Middle frontal gyrus (tissue), 1 donor: ENCODE data around the gene FAM169A.
"Not testable (repeated sequence)": the region's sequence is repeated elsewhere in the genome, so short reads cannot be mapped to it uniquely, and the experiment has no call there.

ENCODE experiments used
- DNase-seq: peaks from one replicate; pipeline ENCODE4 v3.0.0-alpha.2; 2015; ENCODE audit warnings: low spot score; ENCODE audit errors: extremely low spot score

Gene FAM169A

DNA sequence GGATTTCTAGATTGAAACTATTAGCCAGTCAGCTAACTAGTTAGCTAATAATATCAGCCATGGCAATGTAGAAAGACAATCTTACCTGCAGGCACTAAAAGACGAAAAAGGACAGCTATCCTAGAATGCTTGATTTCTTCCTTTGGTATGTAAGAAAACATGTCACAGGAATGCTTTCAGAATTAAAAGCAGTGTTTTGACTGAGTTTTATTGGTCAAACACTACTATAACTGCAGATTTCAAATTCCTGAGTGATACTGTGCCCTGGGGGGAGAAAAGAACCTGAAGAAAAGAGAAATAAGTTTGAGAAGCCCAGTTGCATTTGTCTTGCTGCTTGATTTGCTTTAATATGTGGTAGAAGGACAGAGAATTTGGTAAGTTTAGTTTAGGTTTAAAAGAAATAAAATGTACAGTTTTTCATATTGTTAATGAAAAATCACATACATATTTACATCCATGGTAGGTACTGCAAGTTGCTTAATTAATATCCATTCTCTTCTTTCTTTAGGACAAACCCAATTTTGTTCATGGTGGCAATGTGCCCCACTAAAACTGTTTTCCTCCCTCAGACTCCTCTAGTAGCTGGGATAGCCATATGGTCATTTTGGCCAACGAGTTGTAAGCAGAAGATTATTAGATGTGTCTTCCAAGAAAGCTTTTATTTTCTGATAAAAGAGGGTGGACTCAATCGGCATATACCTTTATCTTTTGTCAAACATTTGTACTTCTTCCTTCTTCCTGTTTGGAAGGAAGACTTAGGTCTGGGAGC is 4.3 kb upstream of the FAM169A start:
- DNase-seq: no peak

DNA sequence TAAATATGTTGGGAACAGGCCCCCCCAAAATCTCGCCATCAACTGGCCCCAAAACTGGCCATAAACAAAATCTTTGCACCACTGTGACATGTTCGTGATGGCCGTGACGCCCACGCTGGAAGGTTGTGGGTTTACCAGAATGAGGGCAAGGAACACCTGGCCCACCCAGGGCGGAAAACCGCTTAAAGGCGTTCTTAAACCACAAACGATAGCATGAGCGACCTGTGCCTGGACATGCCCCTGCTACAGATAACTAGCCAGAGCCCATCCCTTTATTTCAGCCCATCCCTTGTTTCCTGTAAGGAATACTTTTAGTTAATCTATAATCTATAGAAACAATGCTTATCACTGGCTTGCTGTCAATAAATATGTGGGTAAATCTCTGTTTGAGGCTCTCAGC is 3.2 kb upstream of the FAM169A start:
- DNase-seq: not testable (repeated sequence)

DNA sequence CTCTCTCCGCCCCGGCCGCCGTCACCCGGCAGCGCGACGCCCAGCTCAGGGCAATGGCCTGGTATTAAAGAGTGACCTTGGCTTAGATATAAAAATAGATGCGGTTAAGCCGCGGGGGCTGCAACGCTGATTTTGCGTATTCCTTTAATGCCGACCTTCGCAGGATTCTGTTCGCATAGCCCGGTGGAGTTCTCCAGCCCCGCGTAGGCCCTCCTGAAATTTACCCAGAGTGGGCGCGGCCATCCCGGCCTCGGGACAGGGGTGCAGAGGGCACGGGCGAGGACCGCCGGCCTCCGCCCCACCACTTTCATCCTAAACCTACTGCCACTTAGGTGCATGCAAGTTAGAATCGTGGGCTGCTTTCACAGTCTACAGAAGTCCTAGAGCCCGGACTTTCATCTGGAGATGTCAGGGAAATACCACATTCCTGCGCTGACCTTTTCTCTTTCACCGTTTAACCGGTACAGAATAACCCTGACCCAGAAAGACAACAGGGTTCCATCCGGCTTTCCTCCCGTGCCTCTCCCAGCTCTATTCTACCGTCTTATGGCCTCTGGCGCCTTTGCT is 492 bp upstream of the FAM169A start:
- no peak for DNase-seq

DNA sequence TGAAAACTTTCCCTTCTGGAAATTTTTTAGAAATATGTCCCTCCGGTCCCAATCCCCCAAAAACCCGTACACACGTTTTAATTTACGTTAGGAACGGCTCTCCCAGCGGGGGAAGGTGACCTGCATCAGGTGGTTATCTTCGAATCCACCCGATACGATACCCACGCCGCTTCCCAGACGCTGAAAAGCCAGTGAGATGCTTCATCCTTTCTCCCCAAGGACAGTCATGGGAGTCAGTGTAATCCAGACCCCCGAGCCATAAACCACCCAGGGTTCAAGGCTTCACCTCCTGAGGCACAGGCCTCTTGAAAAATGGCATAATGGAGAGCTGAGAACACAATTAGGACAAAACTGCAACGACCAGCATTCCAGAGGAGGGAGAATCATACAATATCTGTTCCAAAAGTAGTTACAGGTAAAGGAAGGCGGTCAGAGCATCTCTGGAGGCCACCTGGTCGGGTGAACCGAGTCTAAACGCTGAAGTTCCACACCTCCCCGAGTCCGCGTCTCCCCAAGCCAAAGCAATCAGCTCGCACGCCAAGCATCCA is 857 bp downstream of the FAM169A start:
- DNase-seq: no peak

DNA sequence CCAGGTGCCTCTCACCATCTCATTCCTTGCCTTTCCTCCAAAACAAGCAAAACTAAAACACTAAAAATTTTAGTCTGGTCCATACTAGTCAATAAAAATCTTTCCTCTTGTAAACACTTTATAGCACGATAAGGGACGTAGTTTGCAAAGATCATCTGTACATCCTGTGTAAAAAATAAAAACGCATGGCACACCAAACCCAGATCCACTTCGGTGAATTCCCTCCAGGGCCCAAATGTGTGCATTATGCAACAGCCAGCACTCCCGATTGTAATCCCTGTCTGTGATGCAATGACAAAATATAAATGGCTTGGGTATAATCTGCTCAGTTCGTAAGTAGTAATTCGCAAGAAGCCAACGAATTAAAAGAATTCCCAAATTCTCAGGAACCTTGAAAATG is 1.4 kb downstream of the FAM169A start:
- DNase-seq: no peak

DNA sequence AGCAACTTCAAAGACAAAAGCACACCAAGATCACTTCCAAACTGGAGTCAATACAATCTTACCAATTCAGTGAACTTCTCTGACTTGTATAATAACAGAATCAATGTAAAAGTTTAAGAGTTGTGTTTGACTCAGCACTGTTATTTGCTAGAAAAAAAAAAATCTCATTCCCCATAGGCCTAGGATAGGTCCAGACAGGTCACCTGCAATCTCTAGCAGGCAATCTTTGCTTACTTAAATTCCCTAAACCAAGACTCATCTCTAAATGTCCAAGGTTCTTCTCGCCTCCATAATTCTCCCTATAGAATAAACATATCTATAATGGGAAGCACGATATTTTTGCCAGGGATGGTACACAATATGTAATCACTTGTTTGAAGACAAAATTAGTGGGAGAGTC is 2.5 kb downstream of the FAM169A start:
- DNase-seq: no peak

DNA sequence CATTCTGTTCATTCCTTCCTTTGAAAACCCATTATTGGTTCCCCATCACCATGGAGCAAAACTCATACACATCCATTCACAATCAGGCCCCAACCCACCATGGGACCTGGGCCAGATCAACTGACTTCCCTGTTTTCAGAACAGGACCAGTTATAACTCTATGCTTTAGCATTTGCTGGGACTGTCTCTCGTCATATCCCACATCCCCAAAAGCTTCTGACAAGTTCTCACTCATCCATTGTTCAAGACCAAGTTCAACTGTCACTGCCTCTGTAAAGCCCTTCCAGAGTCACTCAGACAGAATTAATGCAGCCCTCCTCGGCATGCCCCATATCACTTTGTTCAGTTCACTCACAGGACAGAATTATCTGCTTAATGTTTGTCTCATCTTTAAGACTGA is 4.0 kb downstream of the FAM169A start:
- no peak for DNase-seq

DNA sequence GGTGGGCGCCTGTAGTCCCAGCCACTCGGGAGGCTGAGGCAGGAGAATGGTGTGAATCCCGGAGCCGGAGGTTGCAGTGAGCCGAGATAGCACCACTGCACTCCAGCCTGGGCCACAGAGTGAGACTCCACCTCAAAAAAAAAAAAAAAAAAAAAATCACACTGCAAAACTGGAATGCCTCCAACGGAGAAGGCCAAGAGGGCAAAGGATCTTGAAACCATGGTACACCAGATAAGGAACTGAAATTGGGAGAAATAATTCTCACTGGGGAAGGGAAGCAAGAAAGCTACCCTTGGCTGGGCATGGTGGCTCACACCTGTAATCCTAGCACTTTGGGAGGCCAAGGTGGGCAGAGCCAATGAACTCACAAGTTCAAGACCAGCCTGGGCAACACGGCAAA is 9.2 kb downstream of the FAM169A start:
- not testable (repeated sequence) for DNase-seq

DNA sequence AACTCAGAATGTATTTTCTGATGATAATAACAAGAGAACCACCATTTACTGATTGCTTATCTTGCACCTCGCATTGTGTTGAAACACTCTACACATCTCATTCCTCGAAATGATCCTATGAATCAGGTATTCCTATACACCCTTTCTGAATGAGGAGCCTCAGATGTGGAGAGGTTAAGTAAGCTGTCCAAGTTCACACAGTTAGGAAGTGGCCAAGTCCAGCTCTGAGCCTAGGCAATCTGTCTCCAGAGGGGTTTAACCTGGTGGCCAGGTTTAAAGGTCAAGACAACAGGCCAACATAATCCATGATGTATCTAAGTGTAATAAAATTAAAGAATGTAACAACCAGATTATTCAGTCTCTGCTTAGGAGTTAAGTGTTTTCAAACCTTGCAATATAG is 12.9 kb downstream of the FAM169A start:
- DNase-seq: no peak

DNA sequence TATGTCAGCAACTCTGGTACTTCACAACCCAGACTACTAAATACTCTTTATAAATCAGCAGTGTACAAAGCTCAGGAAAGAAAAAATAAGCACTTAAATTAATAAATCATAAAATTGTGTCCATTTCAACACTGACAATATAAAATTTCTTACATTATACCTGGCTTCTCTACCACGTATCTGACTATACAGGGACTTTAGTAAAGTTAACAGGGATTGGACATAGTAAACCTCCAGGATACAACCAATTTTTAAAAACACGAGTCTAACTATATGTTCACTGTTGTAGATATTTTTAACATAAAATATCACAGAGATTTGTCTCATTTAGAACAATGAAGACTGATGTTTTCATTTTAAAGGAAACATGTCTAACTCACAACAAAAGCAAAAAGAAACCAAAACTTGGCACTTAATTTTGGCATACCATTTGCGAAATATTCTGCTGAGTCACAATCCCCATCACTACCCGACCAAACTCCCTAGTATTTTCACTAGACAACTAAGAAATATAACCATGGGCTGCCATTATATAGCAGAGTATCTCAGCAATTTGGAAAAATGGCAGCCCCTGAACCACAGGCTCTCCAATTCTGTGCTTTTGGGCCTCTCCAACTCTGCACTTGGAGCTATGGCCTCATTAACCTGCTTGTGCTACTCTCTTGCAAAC is 14.4 kb downstream of the FAM169A start:
- no peak for DNase-seq

DNA sequence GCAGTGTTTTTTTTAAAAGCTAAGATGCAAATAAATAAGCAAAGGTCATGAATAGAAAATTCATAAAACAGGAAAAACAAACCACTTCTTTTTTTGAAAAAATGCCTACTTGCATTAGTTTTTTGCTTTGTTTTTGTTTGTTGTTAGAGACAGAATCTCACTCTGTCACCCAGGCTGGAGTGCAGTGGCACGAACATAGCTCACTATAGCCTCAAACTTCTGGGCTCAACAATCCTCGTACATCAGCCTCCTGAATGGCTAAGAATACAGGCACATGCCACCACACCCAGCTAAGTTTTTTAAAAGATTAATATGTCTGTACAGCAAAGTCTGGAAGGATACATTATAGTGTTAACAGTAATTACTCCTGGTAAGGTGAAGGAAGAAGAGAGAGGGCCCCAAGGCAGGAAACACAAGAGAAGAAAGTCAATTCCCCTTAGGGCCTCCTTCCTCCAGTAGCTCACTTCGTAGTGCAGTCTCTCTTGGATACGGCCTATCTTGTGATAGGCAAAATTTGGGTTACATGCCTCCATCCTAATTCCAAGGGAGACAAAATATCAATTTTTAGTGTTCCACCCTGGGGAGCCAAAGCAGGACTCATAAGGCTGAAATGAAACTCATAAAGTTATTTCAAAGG is 15.3 kb downstream of the FAM169A start:
- DNase-seq: no peak

DNA sequence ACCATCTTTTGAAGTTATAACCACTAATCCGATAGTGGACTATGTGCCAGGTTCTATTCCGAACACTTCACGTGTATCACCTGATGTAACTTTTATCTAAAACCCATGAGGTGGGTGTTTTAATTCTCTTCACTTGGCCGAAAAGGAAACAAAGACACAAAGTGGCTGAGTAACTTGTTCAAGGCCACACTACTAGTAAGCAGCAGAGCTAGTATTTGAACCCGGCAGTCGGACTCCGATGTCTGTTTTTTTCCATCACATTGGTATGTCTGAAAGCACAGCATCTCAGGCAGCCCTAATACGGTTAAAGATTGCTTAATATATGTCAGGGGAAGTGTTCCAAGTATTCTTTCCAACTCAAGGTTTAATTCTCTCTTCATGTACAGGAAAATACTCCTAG is 16.2 kb downstream of the FAM169A start:
- DNase-seq: no peak

DNA sequence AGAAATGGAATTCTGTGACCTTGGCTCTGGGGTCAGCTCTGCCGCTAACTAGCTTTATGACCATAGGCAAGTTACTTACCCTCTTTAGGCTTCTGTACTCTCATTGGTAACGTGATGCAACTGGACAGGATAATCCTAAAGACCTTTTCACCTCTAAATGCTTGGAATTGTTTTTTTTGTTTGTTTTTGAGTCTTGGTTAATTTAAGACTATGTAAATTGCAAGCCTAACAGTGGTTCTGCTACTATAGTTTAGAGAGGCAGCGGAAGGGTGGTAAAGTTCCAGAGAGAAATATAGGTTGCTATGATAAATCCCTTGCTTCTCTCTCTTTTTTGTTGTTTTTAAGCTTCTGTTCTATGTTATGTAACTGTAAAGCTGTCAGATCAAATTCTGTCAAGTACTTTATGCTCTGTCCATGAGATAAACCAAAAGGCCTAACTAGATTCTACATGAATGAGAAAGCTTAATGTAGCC is 17.6 kb downstream of the FAM169A start:
- no peak for DNase-seq

DNA sequence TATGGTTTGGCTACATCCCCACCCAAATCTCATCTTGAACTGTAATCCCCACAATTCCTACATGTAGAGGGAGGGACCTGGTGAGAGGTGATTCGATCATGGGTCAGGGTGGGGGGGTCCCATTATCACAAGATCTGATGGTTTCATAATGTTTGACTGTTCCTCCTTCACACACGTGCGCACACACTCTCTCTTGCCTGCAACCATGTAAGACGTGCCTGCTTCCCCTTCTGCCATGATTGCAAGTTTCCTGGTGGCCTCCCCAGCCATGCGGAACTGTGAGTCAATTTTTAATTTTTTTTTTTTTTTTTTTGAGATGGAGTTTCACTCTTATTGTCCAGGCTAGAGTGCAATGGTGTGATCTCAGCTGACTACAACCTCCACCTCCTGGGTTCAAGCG is 27.0 kb downstream of the FAM169A start:
- no peak for DNase-seq

DNA sequence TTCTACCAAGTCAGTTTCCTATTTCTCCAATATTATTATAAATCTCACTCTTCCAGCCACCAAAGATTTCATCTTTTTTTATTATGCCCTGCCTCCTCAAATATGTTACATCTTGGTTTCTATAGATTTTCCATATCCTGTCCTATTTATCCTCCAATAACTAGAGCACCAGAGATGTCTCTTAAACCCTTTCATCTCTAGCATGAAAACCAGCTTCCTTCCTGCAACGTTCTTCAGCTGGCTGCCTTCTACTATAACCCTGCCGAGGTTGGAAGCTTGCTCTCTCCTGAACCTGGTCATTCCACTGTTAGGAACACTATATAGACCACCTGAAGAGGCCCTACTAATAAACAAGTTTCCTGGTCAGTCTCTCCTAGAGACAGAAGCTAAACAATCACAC is 27.9 kb downstream of the FAM169A start:
- no peak for DNase-seq

DNA sequence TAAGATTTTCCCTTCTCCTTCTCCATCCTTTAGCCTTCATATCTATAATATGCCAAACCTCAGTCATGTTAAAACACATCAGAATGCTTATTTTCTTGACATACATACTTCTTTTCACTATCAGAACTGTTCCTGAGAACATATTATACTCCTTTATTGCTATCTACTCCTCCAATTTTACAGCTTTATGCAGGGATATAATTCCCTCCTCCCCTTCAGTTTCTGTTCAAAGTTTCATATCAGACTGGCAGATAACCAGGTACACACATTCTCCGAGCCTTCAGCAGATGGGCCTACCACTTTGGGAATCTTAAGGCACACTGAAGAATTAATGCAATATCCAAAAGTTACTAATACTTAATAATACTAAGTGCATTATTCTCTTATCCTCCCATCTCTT is 29.1 kb downstream of the FAM169A start:
- no peak for DNase-seq

DNA sequence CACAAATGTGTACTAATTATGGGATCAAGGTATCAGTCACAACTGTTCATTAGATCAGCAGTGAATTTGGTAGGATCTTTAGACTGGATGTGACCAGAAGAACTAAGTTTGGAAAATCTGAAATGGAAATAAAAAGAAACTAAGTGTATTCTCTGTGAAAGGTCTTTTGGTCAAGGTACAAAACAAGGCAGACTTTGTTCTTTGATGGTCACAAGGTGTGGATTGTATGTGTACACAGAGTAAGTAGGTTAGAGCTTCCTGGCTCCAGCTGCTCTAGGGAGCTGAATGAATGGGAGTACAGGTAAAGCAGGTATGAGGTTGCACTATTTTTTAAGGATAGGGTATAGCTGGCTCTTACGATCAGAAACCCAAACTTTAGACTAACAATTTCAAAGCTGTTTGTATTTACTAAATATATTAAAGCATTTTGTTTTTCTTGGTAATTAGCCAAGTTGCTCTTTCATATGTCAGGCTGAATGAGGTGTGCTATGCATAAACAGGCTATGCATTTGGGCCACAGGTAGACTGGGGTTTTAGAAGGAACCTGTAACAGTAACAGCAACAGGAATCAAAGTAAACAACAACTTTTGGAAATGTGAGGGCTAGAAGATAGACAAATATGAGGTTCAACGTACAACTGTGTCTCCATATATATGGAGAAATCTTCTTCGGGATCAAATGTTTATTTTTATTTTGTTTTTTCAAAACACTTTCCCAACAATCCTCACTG is 32.5 kb downstream of the FAM169A start:
- DNase-seq: no peak

DNA sequence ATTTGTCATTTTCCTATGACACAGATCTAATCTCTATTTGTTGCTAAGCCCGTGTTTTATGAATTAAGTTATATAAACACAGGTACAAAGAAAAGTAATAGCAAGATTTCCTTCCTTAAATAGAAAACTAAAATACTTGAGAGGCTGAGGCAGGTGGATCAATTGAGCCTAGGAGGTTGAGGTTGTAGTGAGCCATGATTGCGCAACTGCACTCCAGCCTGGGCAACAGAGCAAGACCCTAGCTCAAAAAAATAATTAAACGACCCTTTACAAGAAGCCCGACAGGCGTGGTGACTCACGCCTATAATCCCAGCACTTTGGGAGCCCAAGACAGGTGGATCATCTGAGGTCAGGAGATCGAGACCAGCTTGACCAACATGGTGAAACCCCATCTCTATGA is 36.8 kb downstream of the FAM169A start:
- no peak for DNase-seq

DNA sequence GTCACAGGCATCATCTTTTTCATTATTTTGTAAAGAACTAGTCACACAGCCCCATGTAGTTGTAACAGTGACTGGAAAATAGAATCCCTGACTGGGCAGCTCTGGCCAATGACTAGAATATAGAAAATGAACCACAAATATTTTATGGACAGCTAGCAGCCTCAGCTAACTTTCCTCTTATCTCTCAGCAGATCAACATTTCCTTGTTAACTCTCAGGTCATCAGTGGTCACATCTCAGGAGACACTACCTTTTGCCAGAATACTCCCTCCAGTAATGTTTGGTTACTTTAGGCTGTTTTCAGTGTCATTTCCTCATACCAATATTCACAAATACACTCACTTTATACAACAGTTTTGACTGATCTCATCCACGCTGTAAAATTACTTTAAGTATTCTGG is 43.9 kb downstream of the FAM169A start:
- DNase-seq: no peak

DNA sequence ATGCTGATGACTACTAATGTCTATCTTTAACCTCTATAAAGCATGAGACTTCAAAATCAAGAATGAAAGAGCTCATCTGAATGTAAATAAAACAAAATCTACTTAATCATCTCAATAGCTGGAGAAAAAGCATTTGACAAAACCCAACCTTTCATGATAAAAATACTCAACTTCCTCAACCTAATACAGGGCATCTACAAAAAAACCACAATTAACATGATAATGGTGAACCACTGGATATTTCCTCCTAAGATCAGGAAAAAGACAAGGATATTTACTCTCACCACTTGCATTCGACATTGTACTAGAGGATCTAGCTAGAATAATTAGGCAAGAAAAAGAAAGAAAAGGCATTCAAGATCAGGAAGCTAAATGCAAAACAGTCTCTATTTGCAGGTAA is 49.3 kb downstream of the FAM169A start:
- DNase-seq: no peak

DNA sequence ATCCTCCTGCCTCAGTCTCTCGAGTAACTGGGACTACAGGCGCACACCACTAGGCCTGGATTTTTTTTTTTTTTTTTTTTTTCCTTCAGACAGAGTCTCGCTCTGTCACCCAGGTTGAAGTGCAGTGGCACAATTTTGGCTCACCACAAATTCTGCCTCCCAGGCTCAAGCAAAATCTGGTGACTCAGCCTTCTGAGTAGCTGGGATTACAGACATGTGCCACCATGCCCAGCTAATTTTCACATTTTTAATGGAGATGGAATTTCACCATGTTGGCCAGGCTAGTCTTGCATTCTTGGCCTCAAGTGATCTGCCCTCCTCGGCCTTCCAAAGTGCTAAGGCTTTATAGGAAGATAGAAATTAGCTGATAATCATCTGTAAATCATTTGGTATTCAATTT is 55.3 kb downstream of the FAM169A start:
- no peak for DNase-seq
